Endometrium (tissue), 2 donors: ENCODE measurements around the gene ACBD4.

Experiments
- FAIRE-seq: peaks from 2 replicates; lab custom pipeline; 2012; peaks lifted over from hg19 to GRCh38; lab: Jason Lieb, UNC
- donor health status: control.
- donor health status: control.

ACBD4 gene

DNA sequence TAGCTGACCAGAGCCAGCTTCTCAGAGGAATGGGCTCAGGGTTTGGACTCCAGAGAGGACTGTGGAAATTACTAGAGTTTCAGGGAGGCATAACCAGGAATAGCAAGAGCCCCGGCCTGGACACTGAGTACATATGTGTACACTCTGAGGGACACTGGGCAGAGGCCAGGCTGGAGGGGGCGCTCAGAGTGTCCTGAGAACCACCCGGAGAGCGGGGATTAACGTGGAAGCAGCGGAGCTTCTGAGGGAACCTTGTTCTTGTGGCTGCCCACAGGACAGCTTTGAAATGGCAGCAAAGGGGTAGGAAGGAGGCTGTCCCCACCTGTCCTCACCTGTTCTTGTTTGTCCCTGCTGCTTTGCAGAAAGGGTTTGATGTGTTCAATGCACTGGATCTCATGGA, 31.0 kb upstream of the ACBD4 start:
- no peak for FAIRE-seq

DNA sequence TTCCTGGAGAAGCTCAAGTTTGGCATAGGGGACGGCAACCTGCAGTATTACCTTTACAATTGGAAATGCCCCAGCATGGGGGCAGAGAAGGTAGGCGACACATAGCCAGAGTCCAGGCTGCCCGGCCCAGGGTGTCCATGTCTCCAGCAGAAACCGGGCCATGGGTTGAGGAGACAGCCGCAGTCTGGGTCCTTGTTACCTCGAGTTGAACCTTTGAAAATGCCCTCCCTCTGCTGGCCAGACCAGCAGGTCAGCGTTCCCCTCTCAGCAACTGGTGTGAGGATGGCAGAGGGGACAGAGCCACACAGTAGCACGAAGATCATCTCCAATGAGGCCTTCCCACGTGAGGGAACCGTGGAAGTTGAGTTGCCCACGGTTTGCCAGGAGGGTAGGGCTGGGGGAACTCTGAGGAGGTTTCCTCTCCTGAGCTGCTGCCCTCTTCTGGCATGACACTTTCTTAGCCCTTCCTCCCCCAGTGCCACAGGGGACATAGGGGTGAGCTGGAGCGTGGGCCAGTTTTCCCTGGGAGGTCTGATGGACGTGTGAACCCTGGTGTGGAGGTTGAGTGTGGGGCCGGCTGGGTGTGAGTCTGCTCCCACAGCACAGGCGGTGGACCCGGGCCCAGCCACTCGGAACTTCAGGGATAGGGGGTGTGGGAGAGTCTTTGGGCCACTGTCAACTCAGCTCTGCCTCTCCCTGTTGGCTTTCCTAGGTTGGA, 30.4 kb upstream of the ACBD4 start:
- no peak for FAIRE-seq

DNA sequence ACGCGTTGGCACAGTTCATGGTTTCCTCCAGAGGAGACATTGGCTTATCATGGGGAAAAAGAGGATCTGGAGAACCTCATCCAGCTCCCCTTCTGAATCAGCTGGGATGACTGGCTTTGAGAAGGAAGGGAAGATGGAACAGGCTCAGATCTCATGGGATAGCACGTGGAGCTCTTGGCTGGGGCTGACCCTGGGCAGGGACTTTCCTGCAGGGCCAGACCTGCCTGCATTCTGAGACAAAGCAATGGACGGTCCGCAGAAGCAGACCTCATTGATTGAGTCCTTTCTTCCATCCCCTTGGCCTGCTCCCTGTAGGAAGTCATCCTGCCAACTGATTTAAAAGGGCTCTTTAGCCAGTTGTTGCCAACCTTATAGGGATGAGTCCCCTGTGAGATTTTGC, 29.4 kb upstream of the ACBD4 start:
- no peak for FAIRE-seq

DNA sequence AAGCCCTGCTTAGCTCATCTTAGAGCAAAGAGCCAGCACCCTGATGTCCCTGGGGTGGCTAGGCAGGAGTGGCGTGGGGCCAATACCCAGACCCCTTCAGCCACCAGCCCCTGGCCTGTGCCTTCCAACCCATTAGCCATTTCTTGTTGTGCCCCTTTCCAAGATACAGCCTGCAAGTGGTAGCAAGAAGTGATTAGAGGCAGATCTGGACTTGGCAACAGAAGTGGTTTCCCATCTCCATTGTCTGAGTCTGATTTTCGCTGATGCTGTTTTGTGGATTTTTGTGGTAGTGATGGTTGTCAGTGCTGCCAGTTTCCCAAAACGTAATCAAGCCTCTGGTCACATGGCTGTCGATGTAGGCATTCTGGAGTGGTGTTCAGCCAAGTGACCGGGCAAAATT, 28.9 kb upstream of the ACBD4 start:
- FAIRE-seq: no peak

DNA sequence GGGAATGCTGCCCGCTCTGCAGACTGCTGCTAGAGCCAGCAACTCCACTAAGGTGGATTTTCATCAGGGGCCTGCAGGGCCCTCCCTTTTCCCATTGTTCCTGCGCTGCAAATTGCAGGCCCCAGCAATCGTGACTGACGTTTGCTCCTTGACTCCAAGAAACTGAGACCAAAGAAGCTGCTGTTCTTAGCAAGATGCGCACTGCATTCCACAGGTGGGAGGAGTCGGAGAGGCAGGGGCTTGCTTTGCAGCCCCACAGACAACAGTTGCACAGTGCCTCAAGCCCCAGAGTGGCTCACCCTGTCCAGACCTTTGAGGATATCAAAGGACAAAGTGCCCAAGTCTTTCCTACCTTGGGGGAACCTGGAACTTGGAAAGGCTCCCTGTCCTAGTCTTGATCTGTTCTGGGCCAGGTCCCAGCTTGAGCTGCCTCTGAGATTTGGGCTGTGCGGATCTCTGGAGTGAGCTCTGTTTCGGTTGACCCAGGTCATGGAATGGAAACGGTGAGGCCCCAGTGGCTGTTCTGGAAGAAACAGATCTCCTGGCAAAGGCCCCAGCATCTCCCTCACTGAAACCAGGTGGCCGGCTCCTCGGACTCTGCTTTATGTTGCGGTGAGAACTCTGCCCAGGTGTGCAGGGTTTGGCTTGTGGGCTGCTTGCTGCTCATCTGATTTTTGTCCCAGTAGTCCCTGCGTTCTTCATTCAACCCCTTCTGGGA, 28.0 kb upstream of the ACBD4 start:
- no peak for FAIRE-seq

DNA sequence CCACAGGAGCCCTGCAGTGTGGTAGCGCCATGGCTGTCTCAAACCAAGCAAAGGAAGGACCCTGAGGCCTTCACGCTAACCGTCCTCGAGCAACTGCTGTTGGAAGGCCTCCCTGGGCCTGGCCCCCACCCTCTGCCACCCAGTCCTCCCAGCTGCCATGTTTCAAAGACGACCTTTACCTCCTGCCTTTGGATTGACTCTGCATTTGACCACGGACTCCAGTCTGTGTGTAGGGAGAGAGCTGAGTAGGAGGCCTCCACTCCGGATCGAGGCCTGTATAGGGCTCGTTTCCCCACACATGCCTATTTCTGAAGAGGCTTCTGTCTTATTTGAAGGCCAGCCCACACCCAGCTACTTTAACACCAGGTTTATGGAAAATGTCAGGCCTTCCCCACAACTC, 27.4 kb upstream of the ACBD4 start:
- FAIRE-seq: no peak

DNA sequence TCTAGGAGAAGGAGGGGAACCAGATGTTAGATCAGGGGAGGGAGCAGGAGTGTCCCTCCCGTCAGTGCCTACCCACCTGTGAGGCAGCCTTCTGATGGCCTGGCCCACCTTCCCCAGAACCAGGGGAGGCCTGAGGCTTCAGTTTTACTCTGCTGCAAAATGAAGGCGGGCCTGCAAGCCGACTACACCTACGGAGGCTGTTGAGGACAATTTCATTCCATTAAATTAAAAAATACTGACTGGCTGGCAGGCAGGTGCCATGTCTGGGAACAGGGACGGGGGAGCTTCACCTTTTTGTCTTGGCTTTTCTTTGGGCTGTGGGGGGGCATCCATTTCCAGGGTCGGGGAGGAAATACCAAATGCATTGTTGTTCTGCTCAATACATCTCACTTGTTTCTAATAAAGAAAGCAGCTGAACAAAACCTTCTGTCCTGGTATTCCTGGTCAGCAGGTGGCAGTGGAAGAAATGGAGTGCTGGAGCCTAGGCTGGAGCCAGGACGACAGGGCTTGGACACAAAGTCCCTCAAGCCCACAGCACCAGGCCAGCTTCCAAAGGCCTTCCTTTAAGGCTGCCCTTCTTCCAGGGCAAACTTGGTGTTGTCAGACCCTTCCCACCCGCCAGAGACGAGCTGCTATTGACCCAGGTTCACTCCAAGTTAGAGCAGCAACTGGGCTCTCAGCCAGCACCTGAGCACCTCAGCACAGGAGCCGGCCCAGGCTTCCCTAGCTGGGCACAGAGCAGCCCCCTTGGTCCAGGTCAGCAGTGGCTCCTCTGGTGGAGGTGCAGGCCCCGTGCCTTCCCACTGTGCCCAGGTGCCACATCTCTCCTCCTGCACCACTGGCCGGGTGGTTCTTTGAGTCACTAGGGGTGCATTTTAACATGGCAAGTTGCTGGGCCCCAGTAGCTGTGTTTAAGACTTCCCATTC, 26.6 kb upstream of the ACBD4 start:
- no peak for FAIRE-seq

DNA sequence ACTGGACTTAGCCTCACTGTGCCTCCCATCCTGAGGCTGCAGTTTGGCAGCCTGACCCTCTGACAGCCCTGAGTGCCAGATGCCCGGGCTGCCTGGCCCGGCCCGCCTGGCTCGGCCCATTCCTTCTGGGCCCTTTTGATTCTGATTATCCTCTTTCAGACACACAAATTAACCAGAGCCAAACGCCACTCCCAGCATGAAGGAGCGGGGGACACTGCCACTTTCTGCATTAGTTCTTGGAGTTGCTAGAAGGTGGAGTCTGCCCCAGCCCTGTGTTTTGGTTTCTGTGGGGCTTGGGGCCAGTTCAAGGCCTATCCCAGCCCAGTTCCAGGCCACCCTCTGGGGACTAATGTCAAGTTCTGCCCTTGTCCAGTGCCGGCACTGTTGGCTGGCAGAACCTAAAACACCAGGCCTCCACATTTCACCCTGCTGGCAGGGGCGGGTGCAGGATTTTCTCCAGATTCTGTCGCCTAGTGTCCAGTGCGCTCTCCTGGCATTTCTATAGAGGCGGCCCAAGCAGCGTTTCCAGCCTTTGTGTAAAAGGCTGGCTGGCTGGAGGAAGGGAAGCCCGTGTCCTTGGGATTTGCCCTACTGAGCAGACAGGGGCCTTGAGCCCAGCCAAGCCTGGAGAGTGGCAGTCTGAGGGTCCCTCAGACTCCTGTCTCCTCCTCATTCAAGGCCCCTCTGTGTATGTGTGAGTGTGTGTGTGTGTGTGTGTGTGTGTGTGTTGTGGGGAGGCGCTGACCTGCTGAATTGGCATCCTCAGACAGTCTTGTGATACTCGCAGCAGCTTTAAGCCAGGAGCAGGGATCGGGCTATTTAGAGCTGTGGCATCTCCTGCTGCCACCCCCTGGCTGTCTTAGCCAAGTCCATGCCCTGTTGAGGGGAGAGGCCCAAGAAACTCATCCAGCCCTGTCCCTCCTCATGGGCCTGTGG, 24.5 kb upstream of the ACBD4 start:
- no peak for FAIRE-seq

DNA sequence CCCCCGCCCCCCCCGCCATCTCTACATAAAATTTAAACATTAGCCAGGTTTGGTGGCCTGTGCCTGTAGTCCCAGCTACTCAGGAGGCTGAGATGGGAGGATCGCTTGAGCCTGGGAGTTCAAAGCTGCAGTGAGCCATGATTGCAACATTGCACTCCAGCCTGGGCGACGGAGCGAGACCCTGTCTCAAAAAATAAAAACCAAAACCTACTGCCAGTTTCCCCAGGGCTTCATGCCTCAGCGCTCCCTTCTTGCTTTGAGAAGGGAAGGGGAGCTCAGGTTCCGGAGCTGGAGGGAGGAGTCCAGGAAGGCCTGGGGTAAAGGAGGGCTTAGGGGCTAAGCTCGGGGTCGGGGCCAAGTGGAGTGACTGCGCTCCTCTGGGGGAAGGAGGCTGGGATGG, 23.6 kb upstream of the ACBD4 start:
- no peak for FAIRE-seq

DNA sequence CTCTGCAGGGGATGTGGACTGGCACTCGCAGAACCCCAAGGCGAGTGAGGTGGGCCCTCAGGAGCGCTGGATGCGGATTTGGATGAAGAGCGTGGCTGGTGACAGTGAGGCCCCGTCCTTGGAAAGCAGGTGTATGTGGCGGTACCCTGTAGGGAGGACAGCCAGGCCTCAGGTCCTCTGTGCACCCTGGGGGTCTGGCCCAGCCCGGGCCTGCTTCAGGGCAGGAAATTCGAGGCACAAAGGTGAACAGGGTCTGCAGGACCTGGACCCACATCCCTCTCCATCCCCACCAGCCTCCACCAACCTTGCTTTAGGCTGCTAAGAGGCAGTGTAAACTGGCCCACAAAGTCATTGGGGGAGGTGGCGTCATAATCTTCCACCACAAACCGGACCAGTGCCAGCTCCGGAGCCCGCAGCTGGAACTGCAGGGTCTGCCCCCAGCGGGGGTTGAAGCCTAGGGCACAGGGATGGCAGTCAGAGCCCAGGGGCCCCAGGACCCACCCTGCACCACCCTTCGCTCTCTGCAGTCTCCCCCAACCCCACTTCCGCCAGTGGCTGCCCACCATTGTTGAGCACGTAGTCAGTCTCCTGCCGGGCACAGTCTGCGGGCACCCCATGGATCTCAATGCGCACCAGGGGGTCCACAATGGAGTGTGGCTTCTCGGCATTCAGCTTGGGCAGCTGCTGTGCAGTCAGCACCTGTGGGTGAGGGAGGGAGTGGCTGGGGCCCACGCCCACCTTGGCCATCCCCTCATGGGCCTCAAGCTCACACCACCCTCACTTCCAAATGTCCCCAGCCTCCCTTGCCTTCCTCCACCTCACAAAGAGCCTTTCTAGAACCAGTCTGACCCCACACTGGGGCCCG, 22.7 kb upstream of the ACBD4 start:
- no peak for FAIRE-seq

DNA sequence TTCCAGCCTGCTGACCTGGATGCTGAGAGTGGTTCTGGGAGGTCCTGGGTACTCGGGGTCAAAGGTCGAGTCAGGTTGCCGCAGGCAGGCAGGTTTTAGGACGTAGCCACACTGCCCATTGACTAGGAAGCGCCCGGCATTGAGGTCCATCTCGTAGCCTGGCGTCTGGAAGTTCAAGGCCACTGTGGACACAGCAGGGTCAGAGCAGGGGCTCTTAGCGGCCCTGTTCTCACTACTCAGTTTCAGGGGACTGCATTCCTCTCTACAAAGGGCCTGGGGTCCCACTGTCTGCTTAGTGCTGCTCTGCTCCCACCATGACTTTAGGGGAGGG, 22.1 kb upstream of the ACBD4 start:
- FAIRE-seq: no peak

DNA sequence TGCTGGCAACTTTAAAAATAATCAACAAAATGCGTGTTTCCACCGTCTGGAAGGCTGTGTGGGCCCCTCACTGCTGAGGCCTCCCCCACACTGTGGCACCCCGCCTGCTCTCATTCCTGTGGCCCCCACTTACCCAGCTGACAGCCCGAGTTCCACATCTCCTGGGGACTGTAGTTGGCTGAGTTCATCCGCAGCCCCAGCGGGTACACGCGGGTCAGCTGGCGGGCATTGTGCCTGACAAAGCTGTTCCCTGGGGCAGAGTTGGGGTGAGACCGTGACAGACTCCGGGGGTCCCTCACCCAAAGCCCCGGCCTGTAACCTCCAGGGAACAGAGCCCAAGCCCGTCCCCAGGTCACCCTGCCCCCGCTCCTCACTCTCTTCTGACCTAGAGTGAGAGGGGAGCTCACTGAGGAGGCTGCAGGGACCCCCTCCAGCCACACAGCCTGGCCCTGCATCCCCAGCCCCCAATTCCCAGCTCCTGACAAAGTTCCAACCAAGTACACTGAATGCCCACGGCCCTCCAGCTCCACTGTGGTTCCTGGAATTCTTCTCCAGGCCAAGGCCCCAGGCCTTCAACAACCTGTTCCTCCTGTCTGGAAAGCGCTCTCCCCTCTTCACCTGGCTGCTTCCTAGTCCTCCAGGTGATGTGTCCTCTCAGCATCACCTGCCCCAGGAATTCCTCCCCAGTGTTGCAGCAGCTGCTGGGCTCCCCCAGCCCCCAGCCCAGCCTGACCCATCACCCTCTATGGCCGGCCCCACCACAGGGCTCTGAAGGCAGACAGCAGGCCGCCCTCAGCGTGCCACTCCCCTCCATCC, 21.2 kb upstream of the ACBD4 start:
- FAIRE-seq: no peak

DNA sequence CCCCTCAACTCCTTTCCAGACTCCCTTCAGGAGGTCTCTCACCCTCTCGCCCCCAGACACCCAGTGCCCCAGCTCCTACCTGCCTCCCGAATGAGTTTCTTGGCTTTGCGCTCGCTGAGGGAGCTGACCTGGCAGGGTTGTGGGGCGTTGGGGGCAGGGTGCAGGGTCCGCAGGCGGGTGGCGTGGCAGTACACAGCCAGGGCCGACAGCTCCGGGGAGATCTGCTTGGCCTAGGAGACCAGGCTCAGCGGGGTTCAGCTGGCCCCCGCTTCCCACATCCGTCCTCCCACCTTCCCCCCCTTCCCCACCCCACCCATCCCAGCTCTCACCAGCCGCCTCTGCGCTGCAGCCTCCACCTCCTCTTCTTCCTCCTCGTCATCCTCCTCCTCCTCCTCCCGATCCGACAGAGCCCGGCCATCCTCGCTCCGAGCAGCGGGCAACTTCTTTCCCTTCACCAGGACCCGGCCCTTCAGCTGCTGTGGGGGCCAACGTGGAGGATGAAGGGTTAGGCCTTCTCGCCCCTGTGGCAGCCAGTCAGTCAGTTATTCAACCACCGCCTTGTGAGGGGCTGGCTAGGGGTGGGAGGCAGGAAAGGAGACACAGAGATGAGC, 20.4 kb upstream of the ACBD4 start:
- no peak for FAIRE-seq

DNA sequence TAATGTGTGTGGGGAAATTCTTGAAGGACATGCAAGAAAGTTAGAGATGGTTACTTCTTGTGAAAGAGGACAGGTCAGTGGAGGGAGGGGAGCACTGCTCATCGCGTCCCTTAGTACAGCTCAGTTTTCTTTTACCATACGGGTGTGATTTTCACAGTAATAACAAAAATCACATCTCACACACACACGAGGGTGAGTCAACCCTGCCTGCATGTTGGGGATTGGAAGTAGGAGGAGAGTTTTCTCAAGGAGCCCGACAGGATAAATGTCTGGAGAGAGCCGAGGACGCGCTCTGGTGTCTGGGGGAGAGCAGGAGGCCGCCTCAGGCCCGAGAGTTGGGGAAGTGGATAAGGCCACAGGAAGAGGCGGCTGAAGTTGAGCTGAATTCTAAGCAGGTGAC, 19.6 kb upstream of the ACBD4 start:
- FAIRE-seq: no peak

DNA sequence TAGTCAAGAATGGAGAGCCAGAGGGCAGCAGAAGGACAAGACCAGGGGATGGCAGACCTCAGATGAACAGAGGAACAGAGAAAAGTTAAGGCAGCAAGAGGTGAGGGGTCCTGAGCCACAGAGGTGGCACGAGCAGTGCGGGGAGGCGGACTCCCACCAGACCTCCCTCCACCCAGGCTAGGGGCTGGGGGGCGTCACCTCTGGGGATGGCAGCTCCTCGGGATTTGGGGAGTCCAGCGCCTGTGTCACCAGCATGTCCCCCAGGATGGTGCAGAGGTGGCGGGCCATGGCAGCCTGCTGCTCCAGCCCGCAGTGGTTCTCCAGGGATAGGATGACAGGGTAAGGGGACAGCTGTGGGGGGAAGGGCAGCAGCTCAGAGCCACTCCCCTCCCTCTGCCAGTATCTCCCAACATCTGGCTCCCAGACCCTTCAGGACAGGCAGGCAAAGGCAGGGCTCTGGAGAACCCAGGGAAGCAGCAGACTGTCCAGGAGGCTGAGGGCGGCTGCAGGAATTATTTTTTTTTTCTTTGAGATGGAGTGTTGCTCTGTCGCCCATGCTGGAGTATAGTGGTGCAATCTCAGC, 19.0 kb upstream of the ACBD4 start:
- no peak for FAIRE-seq

DNA sequence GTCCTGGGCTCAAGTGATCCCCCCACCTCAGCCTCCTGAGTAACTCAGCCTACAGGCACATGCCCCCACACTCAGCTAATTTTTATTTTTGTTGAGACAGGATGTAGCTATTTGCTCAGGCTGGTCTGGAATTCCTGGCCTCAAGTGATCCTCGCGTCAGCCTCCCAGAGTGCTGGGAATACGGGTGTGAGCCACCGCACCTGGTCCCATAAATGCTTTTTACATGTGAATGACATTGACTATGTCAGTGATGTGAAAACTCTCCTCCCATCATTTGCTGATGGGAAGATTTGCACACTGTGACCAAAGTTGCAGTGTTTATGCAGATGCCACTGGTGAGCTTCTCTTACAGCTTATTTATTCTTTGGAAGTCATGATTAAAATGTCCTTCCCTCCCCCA, 18.2 kb upstream of the ACBD4 start:
- no peak for FAIRE-seq

DNA sequence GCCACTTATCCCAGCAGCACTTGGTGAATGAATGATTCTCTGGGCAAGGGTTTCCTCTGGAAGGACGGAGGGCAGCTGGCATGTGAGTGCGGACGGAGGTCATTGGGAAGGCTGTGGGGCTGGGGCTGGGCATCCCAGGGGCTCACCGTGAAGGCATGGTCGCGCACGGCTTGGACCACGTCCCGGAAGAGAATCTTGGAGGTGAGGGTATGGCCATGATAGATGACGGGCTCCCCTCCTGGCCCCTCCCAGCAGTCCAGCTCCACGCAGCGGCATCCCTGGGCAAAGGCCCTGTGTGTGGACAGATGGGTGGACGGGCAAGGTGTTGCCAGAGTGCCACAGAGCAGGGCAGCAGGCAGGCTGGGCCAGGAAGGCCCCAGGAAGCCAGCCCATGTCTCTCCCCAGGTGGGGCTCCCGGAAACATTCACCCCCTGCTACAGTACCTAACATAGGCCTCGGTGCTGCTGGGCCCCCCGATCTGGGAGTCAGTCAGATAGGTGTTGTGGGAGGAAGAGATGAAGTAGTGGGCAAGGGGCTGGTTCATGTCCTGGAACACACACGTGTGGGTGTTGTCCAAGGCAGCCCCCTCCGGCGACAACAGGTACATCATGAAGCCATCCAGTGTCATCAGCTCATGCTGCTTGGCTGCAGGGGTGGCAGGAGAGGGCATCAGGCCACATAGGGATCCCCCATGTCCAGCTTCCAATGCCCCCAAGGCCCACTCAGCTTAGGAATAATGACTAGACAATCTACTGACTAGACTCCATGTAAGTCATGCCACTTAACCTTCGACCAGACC, 17.4 kb upstream of the ACBD4 start:
- FAIRE-seq: no peak

DNA sequence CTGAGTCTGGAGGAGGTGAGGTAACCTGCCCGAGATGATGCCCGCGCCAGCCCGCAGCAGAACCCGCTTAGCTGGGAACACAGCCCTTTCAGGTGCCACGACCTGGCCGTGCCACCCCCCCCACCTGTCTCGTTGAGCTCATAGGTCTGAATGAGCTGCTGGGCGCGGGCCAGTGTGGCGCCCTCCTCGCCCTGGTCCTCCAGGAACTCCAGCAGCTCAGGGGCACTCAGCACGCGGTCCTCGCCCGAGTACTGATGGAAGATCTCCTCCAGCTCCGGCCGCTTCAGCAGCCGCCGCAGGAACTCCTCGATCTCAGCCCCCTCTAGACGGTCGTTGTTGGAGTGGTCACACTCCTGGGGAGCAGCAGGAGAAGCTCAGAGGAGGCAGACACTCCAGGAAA, 16.8 kb upstream of the ACBD4 start:
- FAIRE-seq: no peak
